Measurements from ENCODE around the gene CELF3. TPM values are rescaled to one million over a fixed set of nuclear protein-coding genes. Genes with fewer than 3 reads are reported as not detected.
"Not testable (repeated sequence)": the region's sequence is repeated elsewhere in the genome, so short reads cannot be mapped to it uniquely, and the experiment has no call there.

Gene CELF3
- polyA plus RNA-seq, 1 donor from 2014 or later: 89.0 TPM

DNA sequence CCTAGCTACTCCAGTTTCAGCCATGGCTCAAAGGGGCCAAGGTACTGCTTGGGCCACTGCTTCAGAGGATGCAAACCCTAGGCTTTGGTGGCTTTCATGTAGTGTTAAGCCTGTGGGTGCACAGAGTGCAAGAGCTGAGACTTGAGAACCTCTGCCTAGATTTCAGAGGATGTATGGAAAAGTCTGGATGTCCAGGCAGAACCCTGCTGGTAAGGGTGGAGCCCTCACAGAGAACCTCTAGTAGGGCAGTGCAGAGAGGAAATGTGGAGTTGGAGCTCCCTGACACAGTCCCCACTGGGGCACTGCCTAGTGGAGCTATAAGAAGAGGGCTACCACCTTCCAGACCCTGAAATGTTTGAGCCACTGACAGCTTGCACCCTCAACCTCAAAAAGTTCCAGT is 20.9 kb upstream of the CELF3 start:
- no peak overlapping the region for H3K27ac ChIP-seq (ENCODE audit: low read length)
- H3K9ac ChIP-seq (ENCODE audit: low read length): no peak overlapping the region
- H3K27me3 ChIP-seq (ENCODE audit: insufficient read depth, low read depth, low read length): no peaks in the 10 kb centered on the region
- no peak overlapping the region for H2AFZ ChIP-seq (ENCODE audit: low read depth, low read length)
- H3K9me3 ChIP-seq (ENCODE audit: low read length): peaks cover 6% of the 10 kb centered on the region
- H3F3A ChIP-seq (ENCODE audit: insufficient read depth, low read length, poor library complexity, severe bottlenecking): no peaks in the 10 kb centered on the region
- H3K4me2 ChIP-seq (ENCODE audit: low read length): no peak overlapping the region
- H4K20me1 ChIP-seq (ENCODE audit: insufficient read depth): no peaks in the 10 kb centered on the region
- H3K4me3 ChIP-seq (ENCODE audit: low read length): no peak overlapping the region
- H3K79me2 ChIP-seq (replicated peaks; ENCODE audit: insufficient read depth, low read length): no peaks in the 10 kb centered on the region
- H3K36me3 ChIP-seq (ENCODE audit: insufficient read depth, low read length): no peaks in the 10 kb centered on the region
- no peak for TF ChIP-seq TAF1 (IDR thresholded peaks at IDR 0.05; ENCODE audit: low read depth)
- no peak for TF ChIP-seq SMC3 (conservative IDR thresholded peaks at IDR 0.05; ENCODE audit: poor library complexity)
- H3K9me2 ChIP-seq (ENCODE audit: insufficient read depth, low read length): no peaks in the 10 kb centered on the region

- no peaks in the 10 kb centered on the region for H3K36me3 ChIP-seq (ENCODE audit: insufficient read depth, low read length)
- no peaks in the 10 kb centered on the region for H3K27me3 ChIP-seq (ENCODE audit: insufficient read depth, low read depth, low read length)
- no peak overlapping the region for H3K27ac ChIP-seq (ENCODE audit: low read length)
- H3K4me2 ChIP-seq (ENCODE audit: low read length): no peak overlapping the region
- H3F3A ChIP-seq (ENCODE audit: insufficient read depth, low read length, poor library complexity, severe bottlenecking): no peaks in the 10 kb centered on the region
- H4K20me1 ChIP-seq (ENCODE audit: insufficient read depth): no peaks in the 10 kb centered on the region
- no peaks in the 10 kb centered on the region for H3K79me2 ChIP-seq (replicated peaks; ENCODE audit: insufficient read depth, low read length)
- H3K9me2 ChIP-seq (ENCODE audit: insufficient read depth, low read length): no peaks in the 10 kb centered on the region
- no peak overlapping the region for H2AFZ ChIP-seq (ENCODE audit: low read depth, low read length)
- H3K9me3 ChIP-seq (ENCODE audit: low read length): peaks cover 6% of the 10 kb centered on the region
- H3K4me3 ChIP-seq (ENCODE audit: low read length): no peak overlapping the region
- no peak overlapping the region for H3K9ac ChIP-seq (ENCODE audit: low read length)
- TF ChIP-seq TAF1 (IDR thresholded peaks at IDR 0.05; ENCODE audit: low read depth) (no peak), CTCF (IDR thresholded peaks at IDR 0.05; ENCODE audit: poor library complexity, severe bottlenecking) (no peak), REST (IDR thresholded peaks at IDR 0.05; ENCODE audit: borderline replicate concordance) (no peak)
These were observed 20.4 kb upstream of the CELF3 start for GRCh38 chr1:151737026-151737425.

DNA sequence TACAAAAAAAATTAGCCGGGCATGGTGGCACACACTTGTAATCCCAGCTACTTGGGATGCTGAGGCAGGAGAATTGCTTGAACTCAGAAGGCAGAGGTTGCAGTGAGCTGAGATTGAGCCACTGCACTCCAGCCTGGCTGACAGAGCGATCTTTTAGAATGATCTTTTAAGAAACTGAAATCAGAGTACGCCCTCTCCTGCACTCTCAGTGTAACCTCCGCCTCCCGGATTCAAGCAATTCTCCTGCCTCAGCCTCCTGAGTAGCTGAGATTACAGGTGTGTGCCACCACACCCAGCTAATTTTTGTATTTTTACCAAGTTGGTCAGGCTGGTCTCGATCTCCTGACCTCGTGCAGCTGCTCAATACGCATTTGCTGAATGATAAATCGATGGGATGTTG is 17.4 kb upstream of the CELF3 start:
- not testable (repeated sequence) for H3K79me2 ChIP-seq (replicated peaks; ENCODE audit: insufficient read depth, low read length); H4K20me1 ChIP-seq (ENCODE audit: insufficient read depth); H3K36me3 ChIP-seq (ENCODE audit: insufficient read depth, low read length); H2AFZ ChIP-seq (ENCODE audit: low read depth, low read length); H3K27ac ChIP-seq (ENCODE audit: low read length); H3K9me3 ChIP-seq (ENCODE audit: low read length); H3K4me2 ChIP-seq (ENCODE audit: low read length); H3K27me3 ChIP-seq (ENCODE audit: insufficient read depth, low read depth, low read length); H3K9ac ChIP-seq (ENCODE audit: low read length); H3K9me2 ChIP-seq (ENCODE audit: insufficient read depth, low read length); H3F3A ChIP-seq (ENCODE audit: insufficient read depth, low read length, poor library complexity, severe bottlenecking); H3K4me3 ChIP-seq (ENCODE audit: low read length)

DNA sequence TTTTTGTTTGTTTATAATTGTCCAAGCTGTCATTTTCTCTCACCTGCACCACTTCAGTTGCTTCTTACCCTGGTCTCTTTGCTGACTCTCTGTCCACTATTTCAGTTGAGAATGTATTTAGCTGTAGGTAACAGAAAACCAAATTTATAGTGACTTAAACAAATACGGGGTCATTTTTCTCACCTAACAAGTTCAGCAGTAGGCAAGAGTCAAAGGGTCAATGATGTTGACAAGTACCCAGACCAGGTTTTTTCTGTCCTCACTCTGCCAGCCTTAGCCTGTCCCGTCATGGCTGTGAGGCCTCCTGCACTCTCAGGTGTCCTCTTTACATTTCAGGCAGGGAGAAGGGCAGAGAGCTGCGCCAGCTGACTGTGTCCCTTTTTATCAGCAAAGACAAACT is 16.5 kb upstream of the CELF3 start:
- no peak overlapping the region for H2AFZ ChIP-seq (ENCODE audit: low read depth, low read length)

More for the DNA sequence above, 16.5 kb upstream of the CELF3 start:
- Histone ChIP-seq H3K27me3 (ENCODE audit: insufficient read depth, low read depth, low read length) (no peaks in the 10 kb centered on the region), H3K27ac (ENCODE audit: low read length) (no peak overlapping the region), H3K9me2 (ENCODE audit: insufficient read depth, low read length) (no peaks in the 10 kb centered on the region), H4K20me1 (ENCODE audit: insufficient read depth) (no peaks in the 10 kb centered on the region), H3K4me3 (ENCODE audit: low read length) (no peak overlapping the region), H3K36me3 (ENCODE audit: insufficient read depth, low read length) (no peaks in the 10 kb centered on the region), H3K4me2 (ENCODE audit: low read length) (no peak overlapping the region), H3K79me2 (replicated peaks; ENCODE audit: insufficient read depth, low read length) (no peaks in the 10 kb centered on the region), H3F3A (ENCODE audit: insufficient read depth, low read length, poor library complexity, severe bottlenecking) (no peaks in the 10 kb centered on the region), H3K9me3 (ENCODE audit: low read length) (peaks cover 6% of the 10 kb centered on the region), H3K9ac (ENCODE audit: low read length) (no peak overlapping the region)
- TF ChIP-seq SMC3 (conservative IDR thresholded peaks at IDR 0.05; ENCODE audit: poor library complexity) (no peak), POLR2AphosphoS5 (IDR thresholded peaks at IDR 0.05) (no peak), REST (IDR thresholded peaks at IDR 0.05; ENCODE audit: borderline replicate concordance) (no peak), CTCF (IDR thresholded peaks at IDR 0.05; ENCODE audit: poor library complexity, severe bottlenecking) (no peak), EP300 (conservative IDR thresholded peaks at IDR 0.05; ENCODE audit: poor library complexity, severe bottlenecking) (no peak), TAF1 (IDR thresholded peaks at IDR 0.05; ENCODE audit: low read depth) (no peak), EZH2 (IDR thresholded peaks at IDR 0.05; ENCODE audit: borderline replicate concordance, insufficient read depth, low read length, poor library complexity, severe bottlenecking) (no peak)
